ENCODE results near the gene NIPAL3. TPM values are rescaled to one million over a fixed set of nuclear protein-coding genes. Genes with fewer than 3 reads are reported as not detected.

Gene NIPAL3
- total RNA-seq, 4 donors from 2014 or later, result 5.1 to 16.4 (median 13.1) TPM

DNA sequence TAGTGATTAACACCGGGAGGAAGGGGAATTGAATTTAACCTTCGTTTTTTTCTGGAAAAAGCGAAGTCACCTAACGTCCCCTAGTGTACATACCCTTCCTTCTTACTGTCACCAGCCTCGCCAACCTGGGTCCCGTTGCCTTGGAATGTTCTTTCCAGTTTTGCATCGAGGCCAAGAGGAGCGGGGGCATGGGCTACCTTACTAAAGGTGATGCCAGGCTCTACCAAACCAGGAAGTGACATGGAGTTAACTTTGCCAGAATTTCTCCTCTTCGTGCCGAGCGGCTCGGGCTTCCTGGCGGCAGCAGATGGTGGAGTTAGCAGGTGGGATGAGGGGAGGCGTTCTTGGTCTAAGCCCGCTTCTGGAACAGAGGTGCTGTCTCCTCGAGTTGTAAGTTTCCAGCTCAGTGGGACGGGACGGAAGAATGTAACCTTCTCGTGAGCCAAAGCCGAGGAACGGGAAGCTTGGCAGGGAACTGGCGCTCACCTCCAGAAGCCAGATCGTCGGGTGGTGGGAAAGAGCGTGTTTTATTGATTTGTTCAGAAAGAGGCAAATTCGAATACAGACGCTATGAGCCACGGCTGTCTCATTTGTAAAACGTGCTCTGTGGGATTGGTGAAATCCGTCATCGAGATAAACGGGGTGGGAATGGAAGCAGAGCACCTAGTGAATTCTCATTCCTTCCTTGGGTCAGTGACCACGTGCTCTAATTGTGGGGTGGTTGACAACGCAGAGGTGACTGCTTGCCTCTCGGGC lies 486 bp downstream of the NIPAL3 start:
- TF ChIP-seq, protein P1, sequence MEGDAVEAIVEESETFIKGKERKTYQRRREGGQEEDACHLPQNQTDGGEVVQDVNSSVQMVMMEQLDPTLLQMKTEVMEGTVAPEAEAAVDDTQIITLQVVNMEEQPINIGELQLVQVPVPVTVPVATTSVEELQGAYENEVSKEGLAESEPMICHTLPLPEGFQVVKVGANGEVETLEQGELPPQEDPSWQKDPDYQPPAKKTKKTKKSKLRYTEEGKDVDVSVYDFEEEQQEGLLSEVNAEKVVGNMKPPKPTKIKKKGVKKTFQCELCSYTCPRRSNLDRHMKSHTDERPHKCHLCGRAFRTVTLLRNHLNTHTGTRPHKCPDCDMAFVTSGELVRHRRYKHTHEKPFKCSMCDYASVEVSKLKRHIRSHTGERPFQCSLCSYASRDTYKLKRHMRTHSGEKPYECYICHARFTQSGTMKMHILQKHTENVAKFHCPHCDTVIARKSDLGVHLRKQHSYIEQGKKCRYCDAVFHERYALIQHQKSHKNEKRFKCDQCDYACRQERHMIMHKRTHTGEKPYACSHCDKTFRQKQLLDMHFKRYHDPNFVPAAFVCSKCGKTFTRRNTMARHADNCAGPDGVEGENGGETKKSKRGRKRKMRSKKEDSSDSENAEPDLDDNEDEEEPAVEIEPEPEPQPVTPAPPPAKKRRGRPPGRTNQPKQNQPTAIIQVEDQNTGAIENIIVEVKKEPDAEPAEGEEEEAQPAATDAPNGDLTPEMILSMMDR (IDR thresholded peaks at IDR 0.05; ENCODE audit: low read depth), result no peak

DNA sequence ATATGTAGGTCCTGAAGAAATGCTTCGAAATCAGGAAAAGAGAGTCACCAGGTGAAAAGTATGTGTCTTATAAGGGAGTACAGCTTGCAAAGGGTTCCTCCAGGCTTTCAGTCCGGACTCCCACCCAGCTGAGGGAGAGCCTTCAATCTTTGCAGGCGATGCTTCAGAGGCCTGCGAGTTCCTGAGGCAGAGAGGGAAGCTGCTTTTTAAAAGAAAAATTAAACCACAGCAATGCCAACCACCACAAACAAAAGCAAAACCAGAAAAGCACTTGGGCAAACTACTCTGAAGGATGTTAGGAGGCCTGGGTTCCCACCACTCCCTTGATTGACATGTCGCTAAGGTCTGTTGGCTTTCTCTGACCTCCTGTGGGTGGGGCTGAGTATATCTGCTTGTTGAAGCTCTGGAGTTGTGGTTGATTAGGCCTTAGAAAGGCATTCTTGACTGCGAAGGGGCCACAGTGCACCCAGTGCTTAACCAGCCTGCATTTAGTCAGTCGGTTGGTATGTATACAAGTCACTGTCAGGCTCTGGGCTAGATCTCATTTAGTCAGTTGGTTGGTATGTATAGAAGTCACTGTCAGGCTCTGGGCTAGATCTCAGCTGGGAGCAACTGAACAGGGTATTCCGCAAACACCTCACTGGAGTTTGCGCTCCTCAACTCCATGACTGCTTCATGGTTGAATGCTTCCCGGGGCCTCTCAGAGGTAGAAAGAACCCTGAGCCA lies 1.2 kb downstream of the NIPAL3 start:
- TF ChIP-seq, protein P1 (IDR thresholded peaks at IDR 0.05; ENCODE audit: low read depth), result no peak

DNA sequence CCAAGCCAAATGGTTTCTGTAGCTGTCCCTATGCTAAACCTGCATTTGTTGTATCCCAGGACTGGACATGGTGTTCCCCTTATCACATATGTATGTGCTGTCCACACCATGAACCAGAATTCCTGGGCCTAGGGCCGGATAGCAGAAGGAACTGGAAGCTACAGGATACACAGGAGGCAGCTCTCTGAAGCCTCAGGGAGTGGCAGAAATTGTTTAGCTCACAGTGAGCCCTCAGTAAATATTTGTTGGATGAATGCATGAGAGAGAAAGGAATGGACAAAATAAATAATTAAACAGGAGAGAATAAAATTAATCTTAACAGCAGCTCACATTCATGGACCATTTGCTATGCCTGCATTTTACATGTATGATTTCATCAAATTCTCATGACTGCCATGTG lies 2.1 kb downstream of the NIPAL3 start:
- TF ChIP-seq, protein P1 (IDR thresholded peaks at IDR 0.05; ENCODE audit: low read depth), result no peak

DNA sequence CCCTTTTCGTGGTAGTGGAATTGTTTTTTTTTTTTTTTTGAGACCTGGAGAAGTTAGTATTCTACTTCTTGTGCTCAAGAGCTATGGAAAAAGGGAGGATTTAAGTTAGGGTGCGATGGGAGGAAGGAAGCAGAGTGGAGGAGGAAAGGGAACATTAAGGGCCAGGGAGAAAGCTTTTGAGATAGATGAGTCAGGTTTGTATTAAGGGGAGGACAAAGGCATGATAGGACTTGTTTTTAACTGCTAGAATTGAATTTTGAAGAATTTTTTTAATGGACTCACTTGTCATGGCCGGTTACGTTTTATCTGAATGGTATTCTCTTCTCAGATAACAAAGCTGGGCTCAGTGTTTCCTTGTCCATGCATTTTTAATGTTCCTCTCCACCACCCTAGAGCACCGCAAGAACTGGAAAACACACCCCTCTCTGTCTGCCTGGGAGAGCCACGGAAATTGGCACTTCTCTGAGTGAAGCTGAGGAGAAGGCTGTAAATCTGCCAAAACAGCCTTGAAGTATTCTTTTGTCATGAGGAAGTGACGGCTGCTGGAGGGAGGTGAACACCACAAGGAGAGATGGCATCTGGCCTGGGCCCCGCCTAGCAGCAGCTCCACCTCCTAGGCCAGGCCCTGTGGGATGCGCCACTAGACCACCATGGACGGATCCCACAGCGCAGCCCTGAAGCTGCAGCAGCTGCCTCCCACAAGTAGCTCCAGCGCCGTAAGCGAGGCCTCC lies 3.5 kb downstream of the NIPAL3 start:
- TF ChIP-seq, protein P1 (IDR thresholded peaks at IDR 0.05; ENCODE audit: low read depth), result no peak

DNA sequence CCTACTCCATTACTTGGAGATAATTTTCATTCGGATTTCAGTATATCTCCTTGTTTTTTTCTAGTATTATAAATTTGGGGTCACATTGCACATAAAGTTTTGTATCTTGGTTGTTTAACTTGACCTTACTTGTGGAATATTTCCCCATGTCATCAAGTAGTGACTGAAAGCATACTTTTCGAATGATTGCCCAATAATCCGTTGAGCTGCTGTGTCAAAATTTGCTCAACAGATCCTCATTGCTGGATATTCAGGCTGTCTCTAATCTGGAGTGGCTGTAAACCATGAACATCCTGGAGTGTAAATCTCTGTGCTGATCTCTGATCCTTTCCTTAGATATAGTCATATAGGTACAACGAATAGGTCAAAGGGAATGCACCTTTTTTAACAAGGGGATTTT lies 4.9 kb downstream of the NIPAL3 start:
- TF ChIP-seq, protein P1 (IDR thresholded peaks at IDR 0.05; ENCODE audit: low read depth), result no peak

DNA sequence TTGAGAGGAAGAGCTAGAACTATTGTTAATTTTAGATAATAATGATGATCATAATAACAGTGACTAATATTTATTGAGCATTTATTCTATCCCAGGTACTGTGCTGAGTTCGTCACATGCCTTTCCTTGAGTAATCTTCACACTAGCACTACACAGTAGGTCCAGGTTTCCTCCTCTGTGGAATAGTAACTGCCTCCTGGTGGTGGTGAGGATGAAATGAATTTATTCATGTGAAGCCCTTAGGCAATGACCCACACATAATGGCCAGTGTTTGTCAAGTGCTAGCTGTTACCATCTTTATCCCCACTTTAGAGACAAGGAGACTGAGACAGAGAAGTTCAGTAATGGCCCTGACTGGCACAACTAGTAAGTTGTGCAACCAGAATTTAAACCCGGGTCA lies 5.9 kb downstream of the NIPAL3 start:
- TF ChIP-seq, protein P1 (IDR thresholded peaks at IDR 0.05; ENCODE audit: low read depth), result no peak

DNA sequence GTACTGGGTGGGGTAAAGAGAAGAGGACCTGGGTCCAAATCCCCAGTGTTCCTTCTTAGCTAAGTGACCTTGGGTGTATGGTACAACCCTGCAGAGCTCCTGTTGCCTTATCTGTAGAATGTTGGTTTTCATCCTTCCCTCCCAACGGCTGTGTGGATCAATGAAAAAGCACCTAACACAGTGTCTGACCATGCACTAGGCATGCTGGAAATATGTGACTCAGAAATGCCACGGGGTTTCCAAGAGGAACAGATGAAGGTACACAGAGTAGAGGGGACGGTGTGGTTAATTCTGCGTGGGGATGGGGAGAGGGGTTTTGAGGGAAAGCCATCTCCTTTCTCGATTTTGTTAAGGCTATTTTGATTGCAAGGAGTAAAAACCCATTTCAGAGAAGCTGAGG lies 8.6 kb downstream of the NIPAL3 start:
- TF ChIP-seq, protein P1 (IDR thresholded peaks at IDR 0.05; ENCODE audit: low read depth), result no peak
